ENCODE results near the gene PITX2. TPM values are rescaled to one million over a fixed set of nuclear protein-coding genes. Genes with fewer than 3 reads are reported as not detected.

PITX2 gene
- total RNA-seq, 1 experiment from 2014 or later = 8.5 TPM

DNA sequence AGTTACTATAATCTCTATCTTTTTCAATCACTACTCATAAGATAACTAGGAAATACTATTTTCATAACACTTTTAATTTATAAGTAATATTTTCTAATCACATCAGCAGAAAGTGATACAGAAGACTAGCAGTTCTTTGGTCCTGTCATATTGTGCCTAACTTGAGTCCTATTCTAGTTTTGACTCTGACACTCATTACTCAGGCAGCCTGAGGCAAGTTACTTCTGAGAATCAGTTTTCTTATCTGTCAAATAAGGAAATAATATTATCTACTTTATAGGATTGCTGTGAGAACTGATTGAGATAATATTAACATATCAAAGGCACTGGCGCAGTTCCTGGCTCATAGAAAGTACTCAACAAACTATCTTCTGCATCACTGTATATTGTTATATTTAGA, 17.8 kb downstream of the PITX2 start:
- peaks cover 11% of the 10 kb centered on the region; the same call in 1 of the 2 replicates for H3K27me3 ChIP-seq (ENCODE audit: insufficient read depth, low read length)
- no peaks in the 10 kb centered on the region for H3K9me3 ChIP-seq (ENCODE audit: control insufficient read depth, low read depth, low read length)
- no peak overlapping the region for H4K8ac ChIP-seq (replicated peaks; ENCODE audit: insufficient read length, low read depth, low read length)
- no peak overlapping the region for H3K4ac ChIP-seq (ENCODE audit: low read depth, low read length)
- H4K20me1 ChIP-seq (ENCODE audit: control insufficient read depth, insufficient read depth, insufficient read length) = no peaks in the 10 kb centered on the region
- Mint-ChIP-seq H3K9me3 (no peaks in the 10 kb centered on the region), H3K4me1 (peaks cover 12 to 14% of the 10 kb centered on the region in 2 experiments), H3K27ac (no peak overlapping the region), H3K36me3 (ENCODE audit: insufficient read depth in 1 of 3, low read depth in 3 of 3) (no peaks in the 10 kb centered on the region; a peak in 1 of 7 replicates), H3K27me3 (ENCODE audit: low read depth) (no peaks in the 10 kb centered on the region), H3K4me3 (no peak overlapping the region)
- H2AK5ac ChIP-seq (ENCODE audit: insufficient read length, low read length) = no peak overlapping the region
- H2BK120ac ChIP-seq (ENCODE audit: low read depth, low read length, poor library complexity, severe bottlenecking) = no peak overlapping the region
- H2BK5ac ChIP-seq (ENCODE audit: insufficient read length, low read length) = no peak overlapping the region
- no peak overlapping the region for H2BK15ac ChIP-seq (ENCODE audit: low read depth, low read length)
- no peaks in the 10 kb centered on the region for H3K4me1 ChIP-seq (ENCODE audit: insufficient read depth, low read length)
- H2BK20ac ChIP-seq (ENCODE audit: low read depth, low read length, poor library complexity, severe bottlenecking) = no peak overlapping the region
- no peak overlapping the region for H3T11ph ChIP-seq (ENCODE audit: low read length)
- no peak overlapping the region for H3K9ac ChIP-seq (ENCODE audit: extremely low read depth, insufficient read length, low read length)
- no peak overlapping the region for H2AFZ ChIP-seq (ENCODE audit: low read length)
- no peak overlapping the region for H3K18ac ChIP-seq (ENCODE audit: insufficient read length, low read depth, low read length)
- H3K23ac ChIP-seq (ENCODE audit: insufficient read length, low read depth, low read length) = no peak overlapping the region
- no peak overlapping the region for H3K14ac ChIP-seq (ENCODE audit: insufficient read depth, low read length)
- H4K91ac ChIP-seq (ENCODE audit: insufficient read length, low read depth, low read length) = no peak overlapping the region
- no peaks in the 10 kb centered on the region for H3K79me2 ChIP-seq (ENCODE audit: insufficient read depth, low read length)
- no peak overlapping the region for H3K27ac ChIP-seq (ENCODE audit: insufficient read length, low read depth, low read length)
- no peaks in the 10 kb centered on the region for H3K79me1 ChIP-seq (ENCODE audit: insufficient read depth, low read depth, low read length, poor library complexity, severe bottlenecking)
- no CpG with 5 or more reads among the region's 1 CpG for WGBS (ENCODE audit: extremely low coverage, insufficient read length, low lambda C conversion rate)
- H3K56ac ChIP-seq (ENCODE audit: insufficient read length, low read depth, low read length) = no peak overlapping the region
- no peak overlapping the region for H2BK12ac ChIP-seq (ENCODE audit: insufficient read length, low read depth, low read length)
- no peak for DNase-seq
- H4K5ac ChIP-seq (ENCODE audit: insufficient read length, low read depth, low read length) = no peak overlapping the region
- no peak overlapping the region for H3K4me2 ChIP-seq (ENCODE audit: insufficient read depth, insufficient read length, low read length)
- TF ChIP-seq, protein P1, sequence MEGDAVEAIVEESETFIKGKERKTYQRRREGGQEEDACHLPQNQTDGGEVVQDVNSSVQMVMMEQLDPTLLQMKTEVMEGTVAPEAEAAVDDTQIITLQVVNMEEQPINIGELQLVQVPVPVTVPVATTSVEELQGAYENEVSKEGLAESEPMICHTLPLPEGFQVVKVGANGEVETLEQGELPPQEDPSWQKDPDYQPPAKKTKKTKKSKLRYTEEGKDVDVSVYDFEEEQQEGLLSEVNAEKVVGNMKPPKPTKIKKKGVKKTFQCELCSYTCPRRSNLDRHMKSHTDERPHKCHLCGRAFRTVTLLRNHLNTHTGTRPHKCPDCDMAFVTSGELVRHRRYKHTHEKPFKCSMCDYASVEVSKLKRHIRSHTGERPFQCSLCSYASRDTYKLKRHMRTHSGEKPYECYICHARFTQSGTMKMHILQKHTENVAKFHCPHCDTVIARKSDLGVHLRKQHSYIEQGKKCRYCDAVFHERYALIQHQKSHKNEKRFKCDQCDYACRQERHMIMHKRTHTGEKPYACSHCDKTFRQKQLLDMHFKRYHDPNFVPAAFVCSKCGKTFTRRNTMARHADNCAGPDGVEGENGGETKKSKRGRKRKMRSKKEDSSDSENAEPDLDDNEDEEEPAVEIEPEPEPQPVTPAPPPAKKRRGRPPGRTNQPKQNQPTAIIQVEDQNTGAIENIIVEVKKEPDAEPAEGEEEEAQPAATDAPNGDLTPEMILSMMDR (conservative IDR thresholded peaks at IDR 0.05) = no peak
- H3K23me2 ChIP-seq (ENCODE audit: insufficient read length, low read depth, low read length, poor library complexity, severe bottlenecking) = no peaks in the 10 kb centered on the region

Measured in H9 (cell line).